Uterus (tissue), 4 donors: Measurements from ENCODE around the gene CHCHD1. TPM values are rescaled to one million over a fixed set of nuclear protein-coding genes. Genes with fewer than 3 reads are reported as not detected.
"Not testable (repeated sequence)": the region's sequence is repeated elsewhere in the genome, so short reads cannot be mapped to it uniquely, and the experiment has no call there.

Experiments
- DNase-seq, 2 donors: peaks; one replicate each; pipeline ENCODE4 v3.0.0-alpha.2; 2019 to 2020
- H3K27ac ChIP-seq, 2 donors: fragments of 200-600 bp; sonication (generic); 1 replicate in 1 of 2; 2 replicates in 1 of 2; pipeline ENCODE4 v1.5.1; 2016 to 2018
- H3K27me3 ChIP-seq, 2 donors: fragments of 200-600 bp; sonication (generic); one replicate each; pipeline ENCODE4 v1.5.1; 2018 to 2019; ENCODE audit warnings: control low read depth in 1 of 2
- H3K36me3 ChIP-seq, 2 donors: fragments of 200-600 bp; sonication (generic); one replicate each; pipeline ENCODE4 v1.5.1; 2019; ENCODE audit warnings: control low read depth in 1 of 2
- H3K4me1 ChIP-seq, 2 donors: fragments of 200-600 bp; sonication (generic); one replicate each; pipeline ENCODE4 v1.5.1; 2018 to 2019; ENCODE audit warnings: control low read depth in 1 of 2
- H3K4me3 ChIP-seq, 2 donors: fragments of 200-600 bp; sonication (generic); 1 replicate in 1 of 2; 2 replicates in 1 of 2; pipeline ENCODE4 v1.5.1; 2018 to 2019; ENCODE audit warnings: mild to moderate bottlenecking in 1 of 2
- H3K9me3 ChIP-seq, 2 donors: fragments of 200-600 bp; sonication (generic); one replicate each; pipeline ENCODE4 v1.5.1; 2019; ENCODE audit warnings: control low read depth in 1 of 2
- CTCF ChIP-seq, 4 experiments: fragments of 200-600 bp in 2 of 4; fragments of 450-650 bp in 2 of 4; sonication (generic) in 2 of 4; IDR thresholded peaks; one replicate each; pipeline ENCODE4 v1.5.1; 2016 to 2019; ENCODE audit warnings: antibody characterized with exemption in 4 of 4, mild to moderate bottlenecking in 2 of 4, moderate library complexity in 1 of 4
- POLR2A ChIP-seq, 2 donors: fragments of 450-650 bp; IDR thresholded peaks; one replicate each; pipeline ENCODE4 v1.6.1; 2016; ENCODE audit warnings: antibody characterized with exemption in 2 of 2, mild to moderate bottlenecking in 1 of 2, moderate library complexity in 1 of 2
- intact Hi-C: fragments of 100-400 bp; cut with DNase I; formaldehyde crosslinking; loops from one replicate; pipeline ENCODE4 v1.15.1; 2023; ENCODE audit warnings: low total_unique reads
- total RNA-seq, 4 donors: library from RNA; depleted of rRNA in 3 of 4; stranded (reverse); fragments of >200 nt in 3 of 4; gene quantifications; one replicate each; pipeline versions ENCODE4 v1.1.0 to v1.2.4, GENCODE V29; 2014 to 2023
- donor health status: DM: yes; HTN: yes; CAD: no.

CHCHD1 gene
- total RNA-seq, 4 donors from 2014 or later, result 7.1 to 15.3 (median 11.0) TPM

GRCh38 chr10:73786512-73786885, 4.7 kb downstream of the CHCHD1 start:
- TF ChIP-seq POLR2A (IDR thresholded peaks at IDR 0.05) (no peak), CTCF (IDR thresholded peaks at IDR 0.05) (no peak)
- peak overlapping the region; percentile 56 to 95 for H3K4me3 ChIP-seq
- no peaks in the 10 kb centered on the region for H3K27me3 ChIP-seq
- intact Hi-C loops, result no loop called here
- no peak for DNase-seq
- H3K27ac ChIP-seq, result peak overlapping the region in 1 of 2 donors; percentile 79
- no peaks in the 10 kb centered on the region for H3K4me1 ChIP-seq
- no peaks in the 10 kb centered on the region for H3K9me3 ChIP-seq
- H3K36me3 ChIP-seq, result no peaks in the 10 kb centered on the region

GRCh38 chr10:73787031-73787800, 5.4 kb downstream of the CHCHD1 start:
- H3K27me3 ChIP-seq, intact Hi-C loops, H3K36me3 ChIP-seq, H3K27ac ChIP-seq, H3K4me1 ChIP-seq, H3K4me3 ChIP-seq, DNase-seq, H3K9me3 ChIP-seq: not testable (repeated sequence)

GRCh38 chr10:73788864-73789658, 7.2 kb downstream of the CHCHD1 start:
- TF ChIP-seq POLR2A (IDR thresholded peaks at IDR 0.05), result no peak
- TF ChIP-seq CTCF (IDR thresholded peaks at IDR 0.05), result no peak
- no peaks in the 10 kb centered on the region for H3K27me3 ChIP-seq
- intact Hi-C loops, result no loop called here
- no peaks in the 10 kb centered on the region for H3K36me3 ChIP-seq
- no peak for DNase-seq
- no peaks in the 10 kb centered on the region for H3K4me1 ChIP-seq
- H3K27ac ChIP-seq, result no peak overlapping the region
- no peak overlapping the region for H3K4me3 ChIP-seq
- no peaks in the 10 kb centered on the region for H3K9me3 ChIP-seq

- Histone ChIP-seq H3K27me3 (no peaks in the 10 kb centered on the region), H3K4me3 (no peak overlapping the region), H3K9me3 (no peaks in the 10 kb centered on the region), H3K4me1 (no peaks in the 10 kb centered on the region), H3K27ac (no peak overlapping the region), H3K36me3 (no peaks in the 10 kb centered on the region)
- no peak for DNase-seq
- intact Hi-C loops, result no loop called here
- TF ChIP-seq POLR2A (IDR thresholded peaks at IDR 0.05) (no peak), CTCF (IDR thresholded peaks at IDR 0.05) (no peak)
Measured at GRCh38 chr10:73789659-73790055, 7.8 kb downstream of the CHCHD1 start.

- H3K36me3 ChIP-seq, result no peaks in the 10 kb centered on the region
- no peak for DNase-seq
- H3K4me3 ChIP-seq, result no peak overlapping the region
- no peaks in the 10 kb centered on the region for H3K9me3 ChIP-seq
- H3K27me3 ChIP-seq, result no peaks in the 10 kb centered on the region
- TF ChIP-seq CTCF (IDR thresholded peaks at IDR 0.05), result no peak
- TF ChIP-seq POLR2A (IDR thresholded peaks at IDR 0.05), result no peak
- intact Hi-C loops, result no loop called here
- no peak overlapping the region for H3K27ac ChIP-seq
- no peaks in the 10 kb centered on the region for H3K4me1 ChIP-seq
Measured at GRCh38 chr10:73790886-73791625, 9.2 kb downstream of the CHCHD1 start.
